Breast epithelium (tissue), 4 donors: Measurements from ENCODE around the gene HERC6. TPM values are rescaled to one million over a fixed set of nuclear protein-coding genes. Genes with fewer than 3 reads are reported as not detected.

Experiments used
- DNase-seq, 2 donors: peaks; one replicate each; pipeline ENCODE4 v3.0.0-alpha.2; 2019; ENCODE audit warnings: low spot score in 2 of 2
- H3K27ac ChIP-seq, 2 donors: fragments of 200-600 bp; sonication (generic) in 1 of 2; one replicate each; pipeline ENCODE4 v1.5.1; 2016 to 2019; ENCODE audit warnings: mild to moderate bottlenecking in 1 of 2
- H3K27me3 ChIP-seq, 2 donors: fragments of 200-600 bp; sonication (generic) in 1 of 2; one replicate each; pipeline versions ENCODE4 v1.5.1 to v1.6.0; 2017 to 2019; ENCODE audit warnings: control low read depth in 1 of 2, mild to moderate bottlenecking in 1 of 2
- H3K36me3 ChIP-seq: fragments of 200-600 bp; one replicate; pipeline ENCODE4 v1.5.1; 2019
- H3K4me1 ChIP-seq, 2 donors: fragments of 200-600 bp; sonication (generic); one replicate each; pipeline ENCODE4 v1.5.1; 2016 to 2019; ENCODE audit warnings: control low read depth in 1 of 2
- H3K4me3 ChIP-seq, 3 donors: fragments of 200-600 bp; sonication (generic); 1 replicate in 2 of 3; 2 replicates in 1 of 3; pipeline ENCODE4 v1.5.1; 2016 to 2019; ENCODE audit warnings: mild to moderate bottlenecking in 3 of 3, moderate library complexity in 2 of 3
- H3K9me3 ChIP-seq, 2 donors: fragments of 200-600 bp; sonication (generic) in 1 of 2; one replicate each; pipeline ENCODE4 v1.5.1; 2016 to 2019; ENCODE audit warnings: control low read depth in 1 of 2
- CTCF ChIP-seq, 3 donors: fragments of 450-650 bp; IDR thresholded peaks; one replicate each; pipeline ENCODE4 v1.5.1; 2016 to 2017; ENCODE audit warnings: antibody characterized with exemption in 3 of 3, mild to moderate bottlenecking in 3 of 3, moderate library complexity in 3 of 3
- POLR2A ChIP-seq: fragments of 450-650 bp; IDR thresholded peaks from one replicate; pipeline ENCODE4 v1.6.1; 2016; ENCODE audit warnings: antibody characterized with exemption, mild to moderate bottlenecking, moderate library complexity
- POLR2AphosphoS5 ChIP-seq, 3 donors: sonication (generic); formaldehyde crosslinking; IDR thresholded peaks; one replicate each; pipeline ENCODE4 v1.6.1; 2017; ENCODE audit warnings: antibody characterized with exemption in 3 of 3
- intact Hi-C: fragments of 100-400 bp; cut with DNase I; formaldehyde crosslinking; loops from one replicate; pipeline ENCODE4 v1.15.1; 2023; ENCODE audit warnings: low total_unique reads
- total RNA-seq, 3 donors: library from RNA; depleted of rRNA; stranded (reverse); fragments of >200 nt; gene quantifications; one replicate each; pipeline ENCODE4 v1.1.0, GENCODE V29; 2016

HERC6 gene
- total RNA-seq, 3 donors from 2014 or later, result 2.6 to 19.0 (median 5.2) TPM

- DNase-seq, result peak; percentile 76 to 83
- Histone ChIP-seq H3K9me3 (no peaks in the 10 kb centered on the region), H3K27me3 (no peaks in the 10 kb centered on the region), H3K4me1 (no peaks in the 10 kb centered on the region), H3K27ac (peak within 1 kb of the TSS; percentile 70 to 86), H3K4me3 (peak within 1 kb of the TSS; percentile 66 to 91 (median 82)), H3K36me3 (no peaks in the 10 kb centered on the region)
- intact Hi-C loops, result no loop called here
- peak; percentile 59 to 83 (median 83) for TF ChIP-seq POLR2AphosphoS5 (IDR thresholded peaks at IDR 0.05)
- TF ChIP-seq POLR2A, result no peak
- TF ChIP-seq CTCF (IDR thresholded peaks at IDR 0.05), result peak; percentile 31 to 67 (median 59)
Measured at GRCh38 chr4:88456670-88457306, 78.1 kb downstream of the HERC6 start, which contains the start of gene HERC5. HERC5 (plus strand) TSS chr4:88457119; CDS start chr4:88457270, 151 bp downstream.

GRCh38 chr4:88457307-88458103 lies 78.9 kb downstream of the HERC6 start:
- Histone ChIP-seq H3K4me3 (peak overlapping the region; percentile 66 to 91 (median 82)), H3K27me3 (no peaks in the 10 kb centered on the region), H3K36me3 (no peaks in the 10 kb centered on the region), H3K27ac (peak overlapping the region; percentile 70 to 86), H3K9me3 (no peaks in the 10 kb centered on the region), H3K4me1 (no peaks in the 10 kb centered on the region)
- DNase-seq, result no peak
- intact Hi-C loops, result no loop called here
- no peak for TF ChIP-seq CTCF (IDR thresholded peaks at IDR 0.05)
- TF ChIP-seq POLR2A, result no peak
- no peak for TF ChIP-seq POLR2AphosphoS5 (IDR thresholded peaks at IDR 0.05)

GRCh38 chr4:88458104-88458740 lies 79.6 kb downstream of the HERC6 start:
- no peaks in the 10 kb centered on the region for H3K36me3 ChIP-seq
- peak overlapping the region; percentile 66 to 91 (median 82) for H3K4me3 ChIP-seq
- no peak for TF ChIP-seq POLR2A
- TF ChIP-seq CTCF (IDR thresholded peaks at IDR 0.05), result no peak
- TF ChIP-seq POLR2AphosphoS5 (IDR thresholded peaks at IDR 0.05), result no peak
- H3K4me1 ChIP-seq, result no peaks in the 10 kb centered on the region
- intact Hi-C loops, result no loop called here
- no peak for DNase-seq
- no peak overlapping the region for H3K27ac ChIP-seq
- no peaks in the 10 kb centered on the region for H3K9me3 ChIP-seq
- H3K27me3 ChIP-seq, result no peaks in the 10 kb centered on the region

- no peaks in the 10 kb centered on the region for H3K4me1 ChIP-seq
- no peaks in the 10 kb centered on the region for H3K9me3 ChIP-seq
- no peak overlapping the region for H3K27ac ChIP-seq
- H3K4me3 ChIP-seq, result no peak overlapping the region
- intact Hi-C loops, result no loop called here
- no peak for DNase-seq
- H3K36me3 ChIP-seq, result no peaks in the 10 kb centered on the region
- TF ChIP-seq CTCF (IDR thresholded peaks at IDR 0.05) (no peak), POLR2AphosphoS5 (IDR thresholded peaks at IDR 0.05) (no peak), POLR2A (no peak)
- no peaks in the 10 kb centered on the region for H3K27me3 ChIP-seq
Measured at GRCh38 chr4:88465653-88466192, 87.1 kb downstream of the HERC6 start.
